HG03095 (cell line): ENCODE data around the gene FAM20C.

Experiments used
- ATAC-seq: cut with Tn5 transposase; IDR thresholded peaks from one replicate; pipeline ENCODE4 v1.9.1; 2021; ENCODE audit warnings: moderate library complexity; ENCODE audit not compliant: unreplicated experiment

FAM20C gene

GRCh38 chr7:191981-192649 lies at the start of gene FAM20C:
Gene FAM20C (plus strand): TSS chr7:192571. CDS start chr7:193200, 629 bp downstream.
- no peak for ATAC-seq

- no peak for ATAC-seq
Measured at GRCh38 chr7:143145-143751, 49.1 kb upstream of the FAM20C start.

GRCh38 chr7:143811-144453 lies 48.4 kb upstream of the FAM20C start:
- no peak for ATAC-seq

- no peak for ATAC-seq
Measured at GRCh38 chr7:144454-144826, 47.9 kb upstream of the FAM20C start.

GRCh38 chr7:145863-146262 lies 46.5 kb upstream of the FAM20C start:
- no peak for ATAC-seq

- ATAC-seq: no peak
Measured at GRCh38 chr7:148543-148931, 43.8 kb upstream of the FAM20C start.

GRCh38 chr7:148932-149790 lies 43.2 kb upstream of the FAM20C start:
- peak; percentile 95 for ATAC-seq

- ATAC-seq: no peak
Measured at GRCh38 chr7:149791-150636, 42.4 kb upstream of the FAM20C start.

- no peak for ATAC-seq
Measured at GRCh38 chr7:150811-151221, 41.6 kb upstream of the FAM20C start.

- ATAC-seq: no peak
Measured at GRCh38 chr7:151346-152050, 40.9 kb upstream of the FAM20C start.

GRCh38 chr7:152702-153391 lies 39.5 kb upstream of the FAM20C start:
- no peak for ATAC-seq

GRCh38 chr7:153604-154003 lies 38.8 kb upstream of the FAM20C start:
- no peak for ATAC-seq

GRCh38 chr7:154096-154799 lies 38.1 kb upstream of the FAM20C start:
- ATAC-seq: no peak

- ATAC-seq: no peak
Measured at GRCh38 chr7:155469-155900, 36.9 kb upstream of the FAM20C start.

- ATAC-seq: no peak
Measured at GRCh38 chr7:156111-157007, 36.0 kb upstream of the FAM20C start.

GRCh38 chr7:157008-157310 lies 35.4 kb upstream of the FAM20C start:
- no peak for ATAC-seq

GRCh38 chr7:157771-158625 lies 34.4 kb upstream of the FAM20C start:
- ATAC-seq: no peak
